H1 (cell line): ENCODE data around the gene ZNF669. TPM values are rescaled to one million over a fixed set of nuclear protein-coding genes. Genes with fewer than 3 reads are reported as not detected.

Source experiments
- CTCF ChIA-PET: fragments of 300-600 bp; sonication (Branson Sonifier 250); formaldehyde crosslinking; loops from one replicate; lab custom pipeline; 2021; ENCODE audit not compliant: partially characterized antibody; lab: Charles Lee
- POLR2A ChIA-PET: fragments of 300-600 bp; sonication (Branson Sonifier 250); formaldehyde crosslinking; loops from one replicate; lab custom pipeline; 2021; ENCODE audit warnings: inconsistent platforms; ENCODE audit not compliant: partially characterized antibody; lab: Charles Lee
- DNase-seq, 2 experiments: peaks; one replicate each; pipeline versions ENCODE4 v3.0.0 to v3.0.0-alpha.2; 2010 to 2022; ENCODE audit warnings: low spot score in 2 of 2, low read depth in 1 of 2, mixed read lengths in 1 of 2
- FAIRE-seq: peaks from 2 replicates; lab custom pipeline; 2011; peaks lifted over from hg19 to GRCh38; lab: Jason Lieb, UNC
- H2AFZ ChIP-seq: 2 replicates; pipeline ENCODE4 v1.8.1; 2012; ENCODE audit warnings: low read length, inconsistent platforms
- H2AK5ac ChIP-seq: 2 replicates; pipeline ENCODE4 v1.6.1; 2013; ENCODE audit warnings: low read depth, low read length
- H2BK120ac ChIP-seq: replicated peaks from 2 replicates; pipeline ENCODE3; 2013; ENCODE audit warnings: low read depth, low read length, inconsistent platforms
- H2BK12ac ChIP-seq: 2 replicates; pipeline ENCODE4 v1.6.1; 2013; ENCODE audit warnings: low read depth, low read length
- H2BK15ac ChIP-seq: 2 replicates; pipeline ENCODE4 v1.6.1; 2013; ENCODE audit warnings: low read length
- H2BK20ac ChIP-seq: 2 replicates; pipeline ENCODE4 v1.6.1; 2013; ENCODE audit warnings: low read length
- H2BK5ac ChIP-seq: 2 replicates; pipeline ENCODE4 v1.6.1; 2013; ENCODE audit warnings: low read depth, low read length
- H3K14ac ChIP-seq: 2 replicates; pipeline ENCODE4 v1.6.1; 2013; ENCODE audit warnings: inconsistent platforms; ENCODE audit not compliant: insufficient read length
- H3K18ac ChIP-seq: 2 replicates; pipeline ENCODE4 v1.6.1; 2013; ENCODE audit warnings: low read length; ENCODE audit errors: extremely low read depth
- H3K23ac ChIP-seq: 2 replicates; pipeline ENCODE4 v1.6.1; 2013; ENCODE audit warnings: inconsistent platforms; ENCODE audit not compliant: insufficient read length
- H3K23me2 ChIP-seq: 2 replicates; pipeline ENCODE4 v1.6.1; 2013; ENCODE audit warnings: low read depth, low read length
- H3K27ac ChIP-seq: 2 replicates; pipeline ENCODE4 v1.6.1; 2011; ENCODE audit warnings: low read depth, low read length, inconsistent platforms
- H3K27me3 ChIP-seq, 4 experiments: replicated peaks in 1 of 4; 1 replicate in 1 of 4; 2 replicates in 3 of 4; pipeline versions ENCODE4 v1.6.1 to v1.8.1; 2011 to 2013; ENCODE audit warnings: low read length in 3 of 4, mild to moderate bottlenecking in 3 of 4, inconsistent platforms in 2 of 4, mixed read lengths in 2 of 4, moderate library complexity in 1 of 4; ENCODE audit not compliant: control insufficient read depth in 3 of 4, insufficient read depth in 3 of 4; ENCODE audit errors: extremely low read depth in 1 of 4
- H3K36me3 ChIP-seq, 4 experiments: 2 replicates each; pipeline versions ENCODE4 v1.6.1 to v1.8.1; 2011 to 2013; ENCODE audit warnings: mild to moderate bottlenecking in 4 of 4, low read length in 3 of 4, moderate library complexity in 2 of 4, control low read depth in 1 of 4, inconsistent platforms in 1 of 4; ENCODE audit not compliant: insufficient read depth in 4 of 4, control insufficient read depth in 2 of 4
- H3K4ac ChIP-seq: replicated peaks from 2 replicates; pipeline ENCODE3; 2013; ENCODE audit warnings: low read length, low read depth, mixed read lengths, inconsistent platforms; ENCODE audit not compliant: insufficient read length
- H3K4me1 ChIP-seq, 4 experiments: replicated peaks in 1 of 4; 1 replicate in 1 of 4; 2 replicates in 3 of 4; pipeline versions ENCODE4 v1.6.1 to v1.8.1; 2011 to 2013; ENCODE audit warnings: low read length in 3 of 4, inconsistent platforms in 2 of 4, mixed read lengths in 1 of 4; ENCODE audit not compliant: insufficient read depth in 4 of 4, control insufficient read depth in 3 of 4
- H3K4me2 ChIP-seq, 2 experiments: 2 replicates each; pipeline versions ENCODE4 v1.6.1 to v1.8.1; 2011 to 2013; ENCODE audit warnings: low read depth in 2 of 2, low read length in 2 of 2, control low read depth in 1 of 2, inconsistent platforms in 1 of 2, mild to moderate bottlenecking in 1 of 2; ENCODE audit not compliant: insufficient read depth in 1 of 2
- H3K4me3 ChIP-seq, 4 experiments: fragments of 200-600, 300-600 bp in 1 of 4; sonication (generic), shearing (Covaris generic), sonication (Bioruptor Twin) in 1 of 4; 2 replicates each; pipeline versions ENCODE4 v1.5.1 to v1.8.1; 2011 to 2016; ENCODE audit warnings: low read length in 4 of 4, low read depth in 3 of 4, control low read depth in 2 of 4, inconsistent platforms in 2 of 4, mild to moderate bottlenecking in 2 of 4, mixed read lengths in 1 of 4, moderate library complexity in 1 of 4; ENCODE audit not compliant: insufficient read depth in 2 of 4; ENCODE audit errors: extremely low read depth in 1 of 4
- H3K56ac ChIP-seq: replicated peaks from 2 replicates; pipeline ENCODE3; 2013; ENCODE audit warnings: low read depth, mild to moderate bottlenecking, mixed read lengths, low read length, inconsistent platforms; ENCODE audit not compliant: insufficient read length
- H3K79me1 ChIP-seq: 2 replicates; pipeline ENCODE4 v1.6.1; 2013; ENCODE audit warnings: low read depth, low read length, control low read depth
- H3K79me2 ChIP-seq, 2 experiments: 2 replicates each; pipeline versions ENCODE4 v1.6.1 to v1.8.1; 2012 to 2013; ENCODE audit warnings: low read length in 2 of 2, mild to moderate bottlenecking in 2 of 2, inconsistent platforms in 1 of 2; ENCODE audit not compliant: insufficient read depth in 2 of 2, control insufficient read depth in 1 of 2
- H3K9ac ChIP-seq, 4 experiments: replicated peaks in 1 of 4; 1 replicate in 1 of 4; 2 replicates in 3 of 4; pipeline versions ENCODE4 v1.6.1 to v1.8.1; 2011 to 2013; ENCODE audit warnings: low read depth in 3 of 4, low read length in 3 of 4, control low read depth in 2 of 4, mild to moderate bottlenecking in 2 of 4, moderate library complexity in 2 of 4, inconsistent platforms in 1 of 4; ENCODE audit errors: extremely low read depth in 1 of 4
- H3K9me3 ChIP-seq, 2 experiments: 2 replicates each; pipeline versions ENCODE4 v1.6.1 to v1.8.1; 2012 to 2013; ENCODE audit warnings: mild to moderate bottlenecking in 2 of 2, moderate library complexity in 2 of 2, control low read depth in 1 of 2, inconsistent platforms in 1 of 2, low read depth in 1 of 2, low read length in 1 of 2, mixed read lengths in 1 of 2; ENCODE audit not compliant: insufficient read depth in 2 of 2
- H4K20me1 ChIP-seq, 2 experiments: replicated peaks in 1 of 2; 2 replicates each; pipeline versions ENCODE3 to v1.8.1; 2011 to 2013; ENCODE audit warnings: inconsistent platforms in 2 of 2, low read length in 2 of 2, mild to moderate bottlenecking in 1 of 2; ENCODE audit not compliant: insufficient read depth in 2 of 2, control insufficient read depth in 1 of 2
- H4K5ac ChIP-seq: 2 replicates; pipeline ENCODE4 v1.6.1; 2013; ENCODE audit warnings: low read length, low read depth, mixed read lengths, inconsistent platforms; ENCODE audit not compliant: insufficient read length
- H4K8ac ChIP-seq: 2 replicates; pipeline ENCODE4 v1.8.0; 2013; ENCODE audit warnings: mild to moderate bottlenecking, moderate library complexity, low read length, inconsistent platforms; ENCODE audit not compliant: insufficient read depth; ENCODE audit errors: extremely low read depth
- H4K91ac ChIP-seq: replicated peaks from 2 replicates; pipeline ENCODE3; 2013; ENCODE audit warnings: low read length, mixed read lengths, inconsistent platforms; ENCODE audit not compliant: insufficient read length
- JUND ChIP-seq: IDR thresholded peaks from 2 replicates; pipeline ENCODE4 v1.6.1; 2011; ENCODE audit warnings: mild to moderate bottlenecking, improper control_type of control experiment, low read length
- WGBS, 2 experiments: shearing (Covaris generic) in 1 of 2; methylation state at CpG; one replicate each; pipeline versions ENCODE4 v1.1.6 to v1.1.7; 2013 to 2015; ENCODE audit warnings: low lambda C conversion rate in 2 of 2, mixed read lengths in 2 of 2, inconsistent platforms in 1 of 2, low coverage in 1 of 2, missing lambda C conversion rate in 1 of 2; ENCODE audit not compliant: insufficient replicate concordance in 2 of 2, insufficient coverage in 1 of 2, insufficient read length in 1 of 2; ENCODE audit errors: extremely low coverage in 1 of 2, missing lambda C conversion rate in 1 of 2; 5-methylcytosine and 5-hydroxymethylcytosine counted together
- polyA plus RNA-seq, 7 experiments: library from polyadenylated mRNA; depleted of rRNA in 3 of 7; stranded (reverse) in 5 of 7; unstranded in 2 of 7; fragments of >200 nt in 5 of 7; fragments of 200-250 nt in 2 of 7; gene quantifications; 1 replicate in 5 of 7; 2 replicates in 1 of 7; 4 replicates in 1 of 7; pipeline versions ENCODE4 v1.2.1 to v1.2.3, GENCODE V29; 2011 to 2013; ENCODE audit warnings: missing spikeins in 2 of 7, mixed read lengths in 2 of 7
- total RNA-seq: library from RNA; stranded (reverse); fragmentation: NEBNext Ultra II Directional; extraction: Animal tissue kit (Norgen Biotek cat#: 25700); gene quantifications from 2 replicates; pipeline ENCODE4 v1.2.1, GENCODE V29; 2021
- TF ChIP-seq, protein P1 (sequence below): IDR thresholded peaks from 2 replicates; pipeline ENCODE4 v1.6.1; 2012; ENCODE audit warnings: inconsistent platforms

Gene ZNF669
- total and polyA plus RNA-seq, 2 of the 8 experiments (the other 6 are each of a cell fraction or from before 2014, with no cell fraction given) = 4.8 to 20.3 TPM

DNA sequence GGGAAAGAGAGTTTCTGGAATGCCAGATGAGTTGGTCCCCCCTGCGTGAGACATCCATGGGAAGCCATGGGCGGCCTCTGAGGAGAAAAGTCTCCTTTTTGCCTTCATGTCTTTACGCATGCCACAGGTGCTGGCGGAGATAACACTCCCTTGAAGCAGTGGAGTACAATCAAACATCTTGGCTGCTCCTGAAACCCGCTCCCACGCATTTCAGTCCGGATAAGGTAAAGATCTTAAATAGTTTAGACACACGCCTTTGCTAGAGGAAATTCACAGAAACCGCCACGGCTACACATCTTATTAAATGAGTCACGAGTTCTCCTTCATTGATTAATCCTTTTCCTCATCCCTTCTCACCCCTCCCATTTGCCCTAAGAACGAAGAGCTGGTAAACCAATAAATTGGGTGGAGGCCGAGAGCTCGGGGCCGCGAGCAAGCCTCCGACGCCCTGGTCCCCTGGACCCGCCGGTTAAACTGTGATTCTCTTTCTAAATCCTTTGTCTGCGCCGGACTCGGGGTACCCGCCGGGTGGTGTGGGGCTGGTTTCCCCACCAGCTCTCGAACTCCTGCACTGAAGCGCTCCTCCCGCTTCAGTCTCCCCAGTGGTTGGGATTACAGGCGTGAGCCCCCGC lies 6.6 kb upstream of the ZNF669 start:
- Histone ChIP-seq H3K9me3 (no peaks in the 10 kb centered on the region), H3K23me2 (peaks cover 16% of the 10 kb centered on the region; the same call in 1 of the 2 replicates), H3K56ac (no peak overlapping the region), H2AFZ (no peak overlapping the region; the same call in 1 of the 2 replicates), H3K4me1 (peaks cover 0 to 6% (median 5%) of the 10 kb centered on the region in 4 experiments; a peak in 6 of 7 replicates), H3K4me2 (peak overlapping the region; percentile 47 to 94), H3K4me3 (peak overlapping the region; percentile 40 to 73 (median 56)), H4K8ac (peak overlapping the region; percentile 41; the same call in 1 of the 2 replicates), H2BK12ac (no peak overlapping the region), H3K36me3 (no peaks in the 10 kb centered on the region), H2AK5ac (no peak overlapping the region), H3K27ac (no peak overlapping the region), H2BK15ac (no peak overlapping the region), H2BK120ac (no peak overlapping the region), H3K9ac (no peak overlapping the region; a peak in 1 of 7 replicates), H4K5ac (no peak overlapping the region), H3K23ac (no peak overlapping the region), H3K79me1 (no peaks in the 10 kb centered on the region), H4K20me1 (peaks cover 0 to 3% of the 10 kb centered on the region in 2 experiments), H3K14ac (no peak overlapping the region), H3K18ac (no peak overlapping the region), H3K27me3 (peaks cover 2 to 32% (median 15%) of the 10 kb centered on the region in 4 experiments), H3K79me2 (no peaks in the 10 kb centered on the region), H2BK5ac (no peak overlapping the region), H4K91ac (no peak overlapping the region), H3K4ac (no peak overlapping the region), H2BK20ac (no peak overlapping the region)
- 21% methylated on average over 28 of the region's 30 CpGs; no CpG with 5 or more reads in 1 of the 2 experiments for WGBS, 2 experiments
- POLR2A ChIA-PET = interaction anchor here (1.5 kb wide), 1 partner anchor 180 kb away, joined by 4 read pairs; no protein-coding TSS in a partner anchor
- TF ChIP-seq, protein P1, sequence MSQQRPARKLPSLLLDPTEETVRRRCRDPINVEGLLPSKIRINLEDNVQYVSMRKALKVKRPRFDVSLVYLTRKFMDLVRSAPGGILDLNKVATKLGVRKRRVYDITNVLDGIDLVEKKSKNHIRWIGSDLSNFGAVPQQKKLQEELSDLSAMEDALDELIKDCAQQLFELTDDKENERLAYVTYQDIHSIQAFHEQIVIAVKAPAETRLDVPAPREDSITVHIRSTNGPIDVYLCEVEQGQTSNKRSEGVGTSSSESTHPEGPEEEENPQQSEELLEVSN = 0 out of 2 replicates have a peak, but pooled peaks have one; percentile 8
- TF ChIP-seq JUND = no peak
- DNase-seq (no peak), FAIRE-seq (no peak)
- CTCF ChIA-PET = interaction anchor here (0.6 to 1.3 kb wide), 3 partner anchors 9 to 135 kb away, joined by 3 to 5 read pairs (median 3); no protein-coding TSS in a partner anchor
